Left colon (tissue), 2 donors: ENCODE measurements around the gene AGXT2. TPM values are rescaled to one million over a fixed set of nuclear protein-coding genes. Genes with fewer than 3 reads are reported as not detected.
"Not testable (repeated sequence)": the region's sequence is repeated elsewhere in the genome, so short reads cannot be mapped to it uniquely, and the experiment has no call there.

ENCODE experiments used
- ATAC-seq: fragments of 200-7000 bp; cut with Tn5 transposase; one replicate; pipeline ENCODE4 v1.9.1; 2020; ENCODE audit warnings: mild to moderate bottlenecking, moderate library complexity
- DNase-seq, 2 donors: peaks; one replicate each; pipeline ENCODE4 v3.0.0-alpha.2; 2020
- intact Hi-C, 2 donors: fragments of 100-400 bp; cut with DNase I in 1 of 2; cut with micrococcal nuclease in 1 of 2; formaldehyde crosslinking; loops; one replicate each; pipeline versions ENCODE4 v1.11.2 to v1.14.0; 2022; cut with DNase I, micrococcal nuclease
- total RNA-seq, 2 donors: library from RNA; stranded (reverse); fragmentation: NEBNext Ultra II Directional; extraction: Animal tissue kit (Norgen Biotek cat#: 25700); gene quantifications; one replicate each; pipeline ENCODE4 v1.2.1, GENCODE V29; 2021
- donor health status: DM: no; HTN: no; CAD: no.
- donor health status: DM: yes; HTN: yes; CAD: no.

Gene AGXT2
- total RNA-seq, 2 donors from 2014 or later: not detected

GRCh38 chr5:35060236-35060635 is 12.5 kb upstream of the AGXT2 start:
- DNase-seq (no peak), ATAC-seq (no peak)
- intact Hi-C loops: no loop called here

GRCh38 chr5:35059251-35059650 is 11.5 kb upstream of the AGXT2 start:
- ATAC-seq (no peak), DNase-seq (no peak)
- intact Hi-C loops: no loop called here

- DNase-seq (no peak), ATAC-seq (no peak)
- intact Hi-C loops: no loop called here
These were observed 10.6 kb upstream of the AGXT2 start for GRCh38 chr5:35058374-35058788.

- no peak for ATAC-seq
- intact Hi-C loops: no loop called here
- no peak for DNase-seq
These were observed 8.9 kb upstream of the AGXT2 start for GRCh38 chr5:35056686-35057085.

GRCh38 chr5:35052838-35053237 is 5.1 kb upstream of the AGXT2 start:
- intact Hi-C loops: no loop called here
- ATAC-seq: no peak
- DNase-seq: no peak

GRCh38 chr5:35050541-35051126 is 2.9 kb upstream of the AGXT2 start:
- DNase-seq: no peak
- intact Hi-C loops: no loop called here
- no peak for ATAC-seq

- intact Hi-C loops: no loop called here
- DNase-seq: no peak
- ATAC-seq: no peak
These were observed 1.2 kb upstream of the AGXT2 start for GRCh38 chr5:35048910-35049309.

GRCh38 chr5:35046774-35047173 is 975 bp downstream of the AGXT2 start:
- ATAC-seq (no peak), DNase-seq (no peak)
- intact Hi-C loops: no loop called here

- no peak for DNase-seq
- intact Hi-C loops: no loop called here
- ATAC-seq: no peak
These were observed 2.5 kb downstream of the AGXT2 start for GRCh38 chr5:35045280-35045679.

GRCh38 chr5:35044649-35045048 is 3.1 kb downstream of the AGXT2 start:
- no peak for DNase-seq
- intact Hi-C loops: no loop called here
- no peak for ATAC-seq

- intact Hi-C loops: no loop called here
These were observed 5.0 kb downstream of the AGXT2 start for GRCh38 chr5:35042781-35043180.

GRCh38 chr5:35041261-35041660 is 6.5 kb downstream of the AGXT2 start:
- intact Hi-C loops: no loop called here
- DNase-seq (no peak), ATAC-seq (no peak)

More at GRCh38 chr5:35042781-35043180, 5.0 kb downstream of the AGXT2 start:
- no peak for DNase-seq
- ATAC-seq: no peak

- no peak for ATAC-seq
- no peak for DNase-seq
- intact Hi-C loops: no loop called here
These were observed 8.9 kb downstream of the AGXT2 start for GRCh38 chr5:35038891-35039290.

GRCh38 chr5:35036536-35036935 is 11.2 kb downstream of the AGXT2 start:
- DNase-seq (no peak), ATAC-seq (no peak)
- intact Hi-C loops: no loop called here

- intact Hi-C loops, DNase-seq, ATAC-seq: not testable (repeated sequence)
These were observed 11.8 kb downstream of the AGXT2 start for GRCh38 chr5:35035929-35036328.

- DNase-seq: no peak
- no peak for ATAC-seq
- intact Hi-C loops: no loop called here
These were observed 12.5 kb downstream of the AGXT2 start for GRCh38 chr5:35035271-35035670.

GRCh38 chr5:35032356-35032755 is 15.4 kb downstream of the AGXT2 start:
- DNase-seq: no peak
- ATAC-seq: no peak
- intact Hi-C loops: no loop called here

- ATAC-seq (no peak), DNase-seq (no peak)
- intact Hi-C loops: no loop called here
These were observed 16.5 kb downstream of the AGXT2 start for GRCh38 chr5:35031276-35031675.

GRCh38 chr5:35030426-35031100 is 17.2 kb downstream of the AGXT2 start:
- ATAC-seq (no peak), DNase-seq (no peak)
- intact Hi-C loops: no loop called here

- DNase-seq (no peak), ATAC-seq (no peak)
- intact Hi-C loops: no loop called here
These were observed 18.4 kb downstream of the AGXT2 start for GRCh38 chr5:35029333-35029732.

- DNase-seq: no peak
- no peak for ATAC-seq
- intact Hi-C loops: no loop called here
These were observed 20.8 kb downstream of the AGXT2 start for GRCh38 chr5:35026941-35027340.
